Suprapubic skin (tissue), 4 donors: Measurements from ENCODE around the gene LMNTD1.

Source experiments
- EP300 ChIP-seq: sonication (generic); formaldehyde crosslinking; IDR thresholded peaks from one replicate; pipeline ENCODE4 v1.6.1; 2017; ENCODE audit warnings: antibody characterized with exemption
- POLR2AphosphoS5 ChIP-seq, 3 donors: sonication (generic); formaldehyde crosslinking; IDR thresholded peaks; one replicate each; pipeline ENCODE4 v1.6.1; 2017; ENCODE audit warnings: antibody characterized with exemption in 3 of 3
- TF ChIP-seq, protein P1 (sequence below), 2 donors: fragments of 200-600 bp in 1 of 2; fragments of 450-650 bp in 1 of 2; sonication (generic) in 1 of 2; IDR thresholded peaks; one replicate each; pipeline ENCODE4 v1.5.1; 2016 to 2019; ENCODE audit warnings: antibody characterized with exemption in 2 of 2, mild to moderate bottlenecking in 1 of 2, moderate library complexity in 1 of 2

DNA sequence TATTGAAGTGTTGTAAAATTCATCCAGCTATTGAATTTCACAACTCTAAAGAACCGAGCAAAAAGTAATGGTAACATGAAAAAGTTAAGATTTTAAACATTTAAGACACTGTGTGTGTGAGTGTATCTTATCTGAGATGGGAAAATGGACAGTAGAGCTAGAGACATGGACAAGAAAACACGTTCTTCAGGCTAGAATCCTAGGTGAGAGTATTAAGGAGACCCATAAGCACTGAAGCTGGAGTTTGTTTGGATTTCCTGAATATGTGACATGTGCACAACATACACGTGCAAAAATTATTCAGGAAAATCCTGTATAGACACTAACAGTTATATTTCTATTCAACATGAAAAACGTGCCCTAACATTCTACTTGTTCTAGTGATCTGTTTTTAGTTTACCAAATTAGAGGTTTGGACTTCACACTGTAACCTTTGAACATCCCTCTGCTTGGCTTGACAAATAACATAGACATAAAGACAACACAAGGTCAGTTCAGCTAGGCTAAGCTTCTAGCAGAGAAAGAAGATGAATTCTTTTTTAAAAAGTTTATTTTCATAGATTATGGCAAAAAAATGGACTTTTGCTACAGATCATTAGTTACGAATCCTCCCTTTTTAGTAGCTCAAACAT lies 31.3 kb downstream of the LMNTD1 start:
- TF ChIP-seq, protein P1, sequence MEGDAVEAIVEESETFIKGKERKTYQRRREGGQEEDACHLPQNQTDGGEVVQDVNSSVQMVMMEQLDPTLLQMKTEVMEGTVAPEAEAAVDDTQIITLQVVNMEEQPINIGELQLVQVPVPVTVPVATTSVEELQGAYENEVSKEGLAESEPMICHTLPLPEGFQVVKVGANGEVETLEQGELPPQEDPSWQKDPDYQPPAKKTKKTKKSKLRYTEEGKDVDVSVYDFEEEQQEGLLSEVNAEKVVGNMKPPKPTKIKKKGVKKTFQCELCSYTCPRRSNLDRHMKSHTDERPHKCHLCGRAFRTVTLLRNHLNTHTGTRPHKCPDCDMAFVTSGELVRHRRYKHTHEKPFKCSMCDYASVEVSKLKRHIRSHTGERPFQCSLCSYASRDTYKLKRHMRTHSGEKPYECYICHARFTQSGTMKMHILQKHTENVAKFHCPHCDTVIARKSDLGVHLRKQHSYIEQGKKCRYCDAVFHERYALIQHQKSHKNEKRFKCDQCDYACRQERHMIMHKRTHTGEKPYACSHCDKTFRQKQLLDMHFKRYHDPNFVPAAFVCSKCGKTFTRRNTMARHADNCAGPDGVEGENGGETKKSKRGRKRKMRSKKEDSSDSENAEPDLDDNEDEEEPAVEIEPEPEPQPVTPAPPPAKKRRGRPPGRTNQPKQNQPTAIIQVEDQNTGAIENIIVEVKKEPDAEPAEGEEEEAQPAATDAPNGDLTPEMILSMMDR (IDR thresholded peaks at IDR 0.05): no peak
- TF ChIP-seq POLR2AphosphoS5 (IDR thresholded peaks at IDR 0.05): no peak
- no peak for TF ChIP-seq EP300
